Common myeloid progenitor, CD34-positive (primary cell): ENCODE results near the gene ACTR8.

Experiments
- CTCF ChIA-PET: fragments of 350-600 bp; sonication (Branson Sonifier 250); formaldehyde crosslinking; loops from one replicate; lab custom pipeline; 2021; ENCODE audit warnings: antibody characterized with exemption; lab: Charles Lee
- POLR2A ChIA-PET: fragments of 350-600 bp; sonication (Branson Sonifier 250); formaldehyde crosslinking; loops from one replicate; lab custom pipeline; 2021; ENCODE audit warnings: antibody characterized with exemption; lab: Charles Lee
- DNase-seq, 3 donors: peaks; one replicate each; pipeline versions ENCODE4 v3.0.0 to v3.0.0-alpha.2; 2013
- H3K27ac ChIP-seq, 2 experiments: 1 replicate in 1 of 2; 2 replicates in 1 of 2; pipeline ENCODE4 v1.7.0; 2013; ENCODE audit warnings: inconsistent platforms in 2 of 2, low read length in 2 of 2, mild to moderate bottlenecking in 2 of 2, low read depth in 1 of 2, moderate library complexity in 1 of 2; ENCODE audit not compliant: severe bottlenecking in 2 of 2, insufficient read depth in 1 of 2, poor library complexity in 1 of 2
- H3K27me3 ChIP-seq, 5 experiments: replicated peaks in 2 of 5; 1 replicate in 3 of 5; 2 replicates in 2 of 5; pipeline versions ENCODE4 v1.6.1 to v1.7.0; 2013; ENCODE audit warnings: low read length in 4 of 5, mild to moderate bottlenecking in 2 of 5, moderate library complexity in 2 of 5, inconsistent platforms in 1 of 5; ENCODE audit not compliant: insufficient read depth in 5 of 5, control insufficient read depth in 4 of 5
- H3K36me3 ChIP-seq, 4 experiments: 1 replicate in 2 of 4; 2 replicates in 2 of 4; pipeline versions ENCODE4 v1.6.1 to v1.7.0; 2013; ENCODE audit warnings: low read length in 3 of 4, control low read depth in 1 of 4, mild to moderate bottlenecking in 1 of 4; ENCODE audit not compliant: control insufficient read depth in 4 of 4, insufficient read depth in 4 of 4
- H3K4me1 ChIP-seq, 4 experiments: 1 replicate in 3 of 4; 2 replicates in 1 of 4; pipeline versions ENCODE4 v1.6.1 to v1.7.1; 2013; ENCODE audit warnings: low read length in 3 of 4, mild to moderate bottlenecking in 3 of 4, control low read depth in 1 of 4, inconsistent platforms in 1 of 4, moderate library complexity in 1 of 4; ENCODE audit not compliant: control insufficient read depth in 4 of 4, insufficient read depth in 4 of 4; ENCODE audit errors: control extremely low read depth in 1 of 4
- H3K4me3 ChIP-seq, 7 experiments: 1 replicate in 4 of 7; 2 replicates in 3 of 7; pipeline versions ENCODE4 v1.5.1 to v1.7.0; 2013; ENCODE audit warnings: mild to moderate bottlenecking in 7 of 7, low read length in 6 of 7, moderate library complexity in 6 of 7, inconsistent platforms in 2 of 7, low read depth in 2 of 7, control low read depth in 1 of 7; ENCODE audit not compliant: insufficient read depth in 4 of 7, control insufficient read depth in 1 of 7; ENCODE audit errors: extremely low read depth in 1 of 7
- H3K9me3 ChIP-seq, 5 experiments: 1 replicate in 4 of 5; 2 replicates in 1 of 5; pipeline versions ENCODE4 v1.6.1 to v1.7.1; 2013; ENCODE audit warnings: low read length in 4 of 5, mild to moderate bottlenecking in 2 of 5, inconsistent platforms in 1 of 5, low read depth in 1 of 5, moderate library complexity in 1 of 5; ENCODE audit not compliant: control insufficient read depth in 4 of 5, insufficient read depth in 2 of 5; ENCODE audit errors: control extremely low read depth in 1 of 5
- WGBS: methylation state at CpG from one replicate; pipeline ENCODE4 v1.1.5; 2013; ENCODE audit not compliant: insufficient coverage; 5-methylcytosine and 5-hydroxymethylcytosine counted together

The ACTR8 gene

DNA sequence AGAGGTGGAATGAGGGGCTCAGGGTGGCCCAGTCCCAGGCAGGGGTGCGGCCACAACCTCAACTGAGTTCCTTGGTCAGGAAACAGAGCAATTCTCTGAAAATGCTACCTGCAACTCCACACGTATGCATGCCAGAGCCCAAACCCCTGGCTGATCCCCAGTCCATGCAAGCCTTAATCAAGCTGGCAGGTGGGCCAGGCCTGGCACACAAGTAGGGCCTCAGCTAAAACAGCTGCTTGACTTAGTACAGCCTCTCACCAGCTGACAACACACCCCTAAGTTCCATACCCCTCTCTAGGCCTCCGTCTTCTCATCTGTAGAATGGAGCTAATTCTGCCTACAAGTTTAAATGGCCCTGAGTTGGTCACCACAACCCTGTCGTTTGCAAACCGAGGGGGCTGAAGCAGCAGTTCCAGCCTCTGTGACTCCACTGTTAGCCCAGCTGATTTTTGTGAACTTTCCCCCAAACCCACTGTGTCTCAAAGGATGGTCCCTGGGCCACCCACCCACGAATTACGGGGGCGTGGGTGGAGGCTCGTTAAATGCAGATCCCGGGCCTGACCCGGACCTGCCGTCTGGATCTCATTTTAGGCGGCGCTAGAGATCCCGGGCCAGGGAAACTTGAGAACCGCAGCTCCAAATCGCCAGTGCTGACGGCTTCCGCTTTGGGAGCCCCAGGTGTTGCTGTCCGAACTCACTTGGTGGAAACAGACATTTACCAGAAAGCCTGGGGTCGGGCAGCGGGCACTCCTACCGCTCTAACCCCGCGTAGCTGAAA lies 36.7 kb downstream of the ACTR8 start:
- CTCF ChIA-PET: interaction anchor here (0.9 to 1.2 kb wide), 3 partner anchors 25 to 147 kb away, joined by 3 read pairs; no protein-coding TSS in a partner anchor
- Histone ChIP-seq H3K4me1 (peaks cover 0 to 14% (median 12%) of the 10 kb centered on the region in 4 experiments), H3K27ac (no peak overlapping the region), H3K36me3 (no peaks in the 10 kb centered on the region), H3K27me3 (peaks cover 0 to 67% (median 31%) of the 10 kb centered on the region in 5 experiments), H3K9me3 (no peaks in the 10 kb centered on the region), H3K4me3 (peak overlapping the region; percentile 13 to 72 (median 62))
- WGBS: 19% methylated on average over 23 of the region's 25 CpGs
- POLR2A ChIA-PET: no interaction called here
- peak; percentile 14 to 44 (median 27) for DNase-seq

DNA sequence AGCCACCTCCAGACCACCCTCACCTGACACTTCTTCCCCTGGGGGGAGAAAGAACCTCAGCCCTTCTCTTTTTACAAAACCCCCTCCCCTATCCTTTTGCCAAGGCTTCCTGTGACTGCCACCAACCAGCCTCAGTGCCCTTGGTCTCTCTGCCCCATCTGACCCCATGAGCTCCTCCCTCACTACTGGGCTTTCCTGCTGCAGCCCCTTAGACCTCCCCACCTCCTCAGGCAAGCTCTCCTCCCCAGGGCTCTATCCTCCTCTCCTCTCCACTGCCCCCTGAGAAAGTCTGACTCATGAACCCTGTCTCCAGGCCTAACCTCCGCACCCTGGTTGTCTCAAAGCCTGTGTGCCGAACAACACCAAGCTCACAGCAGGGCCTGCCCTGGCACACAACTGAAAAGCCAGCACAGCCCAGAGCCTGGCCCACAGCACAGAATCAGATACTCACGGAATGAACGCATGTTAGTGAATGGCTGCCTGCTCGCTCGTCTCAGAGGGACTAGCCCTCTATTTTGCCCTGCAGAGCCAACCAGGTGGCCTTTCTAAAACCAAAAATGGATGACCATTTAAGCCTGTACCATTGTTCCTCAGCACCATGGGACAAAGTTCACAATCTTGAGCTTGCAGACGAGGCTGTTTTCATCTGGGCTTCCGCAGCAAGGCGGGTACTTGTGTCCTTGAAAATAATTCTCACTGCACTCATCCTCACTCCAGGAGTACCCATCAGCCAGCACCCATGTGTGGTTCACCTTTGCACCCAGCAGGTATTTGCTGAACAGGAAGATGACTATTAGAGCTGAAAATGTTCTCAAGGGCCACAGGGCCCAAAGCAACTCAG lies 37.5 kb downstream of the ACTR8 start:
- CTCF ChIA-PET: interaction anchor here (0.9 to 1.2 kb wide), 3 partner anchors 25 to 146 kb away, joined by 3 read pairs; no protein-coding TSS in a partner anchor
- H3K27ac ChIP-seq: no peak overlapping the region
- POLR2A ChIA-PET: no interaction called here
- WGBS: 91% methylated on average over 9 of the region's 9 CpGs
- H3K36me3 ChIP-seq: no peaks in the 10 kb centered on the region
- no peak for DNase-seq
- H3K4me3 ChIP-seq: no peak overlapping the region
- H3K9me3 ChIP-seq: no peaks in the 10 kb centered on the region
- H3K4me1 ChIP-seq: peaks cover 0 to 14% (median 12%) of the 10 kb centered on the region in 4 experiments
- peaks cover 0 to 67% (median 31%) of the 10 kb centered on the region in 5 experiments for H3K27me3 ChIP-seq

DNA sequence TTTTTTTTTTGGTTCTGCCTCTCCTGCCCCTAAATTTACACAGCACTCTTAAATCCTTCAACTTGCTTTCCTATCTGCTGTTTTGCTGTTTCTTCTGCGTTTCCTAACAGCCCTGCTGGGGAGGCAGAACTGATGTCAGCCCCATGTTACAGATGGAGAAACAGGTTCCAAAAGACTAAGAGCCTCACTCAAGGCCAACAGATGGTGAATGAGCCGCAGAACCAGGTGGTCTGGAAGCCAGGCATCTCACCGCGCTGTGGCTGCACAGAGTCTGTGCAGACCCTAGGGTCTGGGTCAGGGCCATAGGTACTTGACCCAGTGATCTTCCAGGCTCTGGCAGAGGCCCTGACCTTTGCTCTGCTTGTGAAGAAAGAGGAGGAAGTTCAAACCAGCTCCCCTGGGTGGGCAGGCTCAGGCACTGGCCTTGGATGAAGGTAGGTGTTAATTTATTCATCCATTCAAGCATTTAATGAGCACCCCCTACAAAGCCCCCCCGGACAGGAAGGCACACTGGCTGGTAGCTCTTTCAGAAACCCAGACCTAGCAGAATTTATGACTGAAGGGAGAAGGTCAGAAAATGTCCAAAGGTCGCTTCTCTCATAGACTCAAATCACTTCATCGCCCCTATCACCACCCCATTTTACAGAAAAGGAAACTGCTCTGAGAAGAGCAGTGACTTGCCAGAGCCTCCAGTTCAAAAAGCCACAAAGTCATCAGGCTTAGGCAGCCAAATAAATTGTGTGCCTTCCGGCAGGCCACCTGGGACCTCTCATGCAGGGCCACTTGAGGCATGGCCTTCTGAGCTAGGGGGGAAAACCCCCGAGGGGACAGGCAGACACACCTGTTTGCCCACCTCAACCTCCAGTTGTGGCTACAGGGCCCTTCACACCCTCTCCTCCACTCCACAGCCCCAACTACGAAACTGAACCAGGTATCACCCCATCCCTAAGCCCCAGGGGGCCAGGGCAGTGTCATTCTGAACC lies 38.5 kb downstream of the ACTR8 start:
- POLR2A ChIA-PET: no interaction called here
- Histone ChIP-seq H3K27ac (no peak overlapping the region), H3K4me3 (no peak overlapping the region), H3K36me3 (no peaks in the 10 kb centered on the region), H3K9me3 (no peaks in the 10 kb centered on the region), H3K27me3 (peaks cover 0 to 65% (median 30%) of the 10 kb centered on the region in 5 experiments), H3K4me1 (peaks cover 0 to 14% (median 12%) of the 10 kb centered on the region in 4 experiments)
- 87% methylated on average over 6 of the region's 10 CpGs for WGBS
- CTCF ChIA-PET: no interaction called here
- DNase-seq: no peak

DNA sequence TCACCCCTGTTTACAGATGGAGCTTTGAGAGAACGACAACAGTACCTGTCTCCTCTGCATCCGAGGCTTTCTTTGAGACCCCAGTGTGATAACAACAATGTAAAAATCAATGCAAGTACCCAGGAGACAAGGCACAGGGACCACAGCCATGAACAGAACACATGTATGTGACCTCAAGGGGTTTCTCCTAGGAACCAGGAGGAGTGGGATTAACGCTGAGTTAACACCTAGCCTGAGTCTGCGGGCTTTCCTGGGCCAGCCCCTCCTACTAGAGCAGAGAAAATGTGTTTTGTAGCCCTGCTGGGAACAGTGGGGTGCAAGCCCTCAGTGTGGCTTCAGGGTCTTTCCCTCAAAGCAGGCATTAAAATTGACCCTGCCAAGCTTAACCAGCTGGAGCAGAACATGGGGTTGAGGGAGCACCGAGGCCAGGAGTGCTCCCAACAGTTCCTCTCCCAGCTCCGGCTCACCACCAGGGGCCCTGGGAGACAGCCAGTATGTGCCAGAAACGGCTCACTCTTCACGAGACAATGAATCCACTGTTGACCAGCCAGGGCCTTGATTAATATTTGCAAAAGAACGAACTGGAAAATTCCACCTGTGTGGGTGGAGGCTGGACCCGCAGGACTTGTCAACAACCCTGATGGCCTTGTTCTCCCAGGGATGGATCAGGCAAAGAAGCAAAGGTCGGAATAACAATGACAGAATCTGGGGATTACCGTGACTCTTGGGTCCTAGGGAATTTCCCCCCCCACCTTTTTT lies 39.3 kb downstream of the ACTR8 start:
- Histone ChIP-seq H3K27me3 (peaks cover 0 to 57% (median 30%) of the 10 kb centered on the region in 5 experiments), H3K36me3 (no peaks in the 10 kb centered on the region), H3K9me3 (no peaks in the 10 kb centered on the region), H3K4me3 (no peak overlapping the region), H3K27ac (no peak overlapping the region), H3K4me1 (peaks cover 0 to 14% (median 12%) of the 10 kb centered on the region in 4 experiments)
- POLR2A ChIA-PET: no interaction called here
- CTCF ChIA-PET: no interaction called here
- DNase-seq: no peak
- WGBS: 97% methylated on average over 9 of the region's 12 CpGs

DNA sequence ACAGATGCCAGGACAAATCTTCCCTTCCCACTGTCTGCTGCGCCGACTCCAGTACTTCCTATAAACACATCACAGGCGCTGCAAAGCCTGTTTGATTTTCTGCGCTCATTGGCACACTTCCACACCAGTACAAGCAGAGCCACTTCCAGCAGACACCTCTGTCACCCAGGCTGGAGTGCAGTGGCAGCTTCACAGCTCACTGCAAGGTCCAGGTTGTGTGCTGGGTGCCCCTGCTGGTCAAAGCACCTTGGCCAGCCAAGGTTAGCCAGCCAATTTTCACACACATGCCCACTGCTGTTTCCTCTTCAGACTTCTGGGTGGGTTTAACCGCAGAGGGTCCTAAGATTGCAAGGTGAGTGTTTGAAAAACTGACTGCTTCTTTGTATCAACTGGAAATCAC lies 40.7 kb downstream of the ACTR8 start:
- H3K4me3 ChIP-seq: no peak overlapping the region
- H3K27me3 ChIP-seq: peaks cover 0 to 43% (median 25%) of the 10 kb centered on the region in 5 experiments
- peaks cover 0 to 10% (median 9%) of the 10 kb centered on the region in 4 experiments for H3K4me1 ChIP-seq
- ChIA-PET CTCF (no interaction called here), POLR2A (no interaction called here)
- H3K27ac ChIP-seq: no peak overlapping the region
- H3K36me3 ChIP-seq: no peaks in the 10 kb centered on the region
- DNase-seq: no peak
- 90% methylated on average over 2 of the region's 5 CpGs for WGBS
- H3K9me3 ChIP-seq: no peaks in the 10 kb centered on the region

DNA sequence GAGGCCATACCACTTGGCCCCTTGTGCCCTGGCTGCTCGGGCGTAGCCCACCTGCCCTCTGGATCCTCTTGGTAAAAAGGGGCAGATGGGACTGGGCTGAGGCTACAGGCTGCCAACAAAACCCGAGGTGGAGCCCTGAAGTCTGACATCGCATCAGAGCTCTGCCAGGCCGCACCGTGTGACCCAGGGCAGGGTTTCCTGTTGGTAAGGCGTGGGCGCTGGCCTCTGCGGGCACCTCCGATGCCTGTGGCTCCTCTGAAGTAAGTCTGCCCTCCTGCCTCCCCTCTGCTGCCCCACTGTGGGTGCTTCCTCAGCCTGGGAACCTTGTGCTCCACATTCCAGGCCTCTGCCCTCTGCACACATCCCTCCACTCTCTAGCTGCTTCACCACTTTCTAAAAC lies 44.6 kb downstream of the ACTR8 start:
- POLR2A ChIA-PET: no interaction called here

More for the DNA sequence above, 44.6 kb downstream of the ACTR8 start:
- H3K4me1 ChIP-seq: peaks cover 0 to 3% (median 0%) of the 10 kb centered on the region in 4 experiments
- H3K4me3 ChIP-seq: no peak overlapping the region
- no peak for DNase-seq
- no peaks in the 10 kb centered on the region for H3K9me3 ChIP-seq
- no peak overlapping the region for H3K27ac ChIP-seq
- CTCF ChIA-PET: no interaction called here
- H3K36me3 ChIP-seq: no peaks in the 10 kb centered on the region
- H3K27me3 ChIP-seq: peaks cover 0 to 4% (median 1%) of the 10 kb centered on the region in 5 experiments
- WGBS: 92% methylated on average over 10 of the region's 10 CpGs
